Lung (tissue), 12 donors: ENCODE results near the gene FBN1. TPM values are rescaled to one million over a fixed set of nuclear protein-coding genes. Genes with fewer than 3 reads are reported as not detected.

Source experiments
- ATAC-seq: fragments of 200-7000 bp; cut with Tn5 transposase; one replicate; pipeline ENCODE4 v1.9.1; 2020; ENCODE audit warnings: moderate number of reproducible peaks; ENCODE audit not compliant: insufficient read depth, low FRiP score
- DNase-seq, 3 donors: peaks; one replicate each; pipeline ENCODE4 v3.0.0-alpha.2; 2013 to 2017
- H3K27ac ChIP-seq, 2 donors: one replicate each; pipeline ENCODE4 v1.5.1; 2013; ENCODE audit warnings: mild to moderate bottlenecking in 2 of 2, moderate library complexity in 2 of 2, control low read depth in 1 of 2, inconsistent platforms in 1 of 2, low read depth in 1 of 2, low read length in 1 of 2
- H3K27me3 ChIP-seq, 3 donors: one replicate each; pipeline ENCODE4 v1.5.1; 2013; ENCODE audit warnings: low read length in 2 of 3; ENCODE audit not compliant: control insufficient read depth in 3 of 3, insufficient read depth in 3 of 3
- H3K36me3 ChIP-seq, 4 donors: one replicate each; pipeline ENCODE4 v1.5.1; 2013; ENCODE audit warnings: low read length in 4 of 4, mild to moderate bottlenecking in 1 of 4, moderate library complexity in 1 of 4; ENCODE audit not compliant: control insufficient read depth in 4 of 4, insufficient read depth in 4 of 4
- H3K4me1 ChIP-seq, 5 donors: one replicate each; pipeline ENCODE4 v1.5.1; 2013; ENCODE audit warnings: low read length in 5 of 5, mild to moderate bottlenecking in 2 of 5, moderate library complexity in 1 of 5; ENCODE audit not compliant: control insufficient read depth in 5 of 5, insufficient read depth in 5 of 5
- H3K4me3 ChIP-seq: one replicate; pipeline ENCODE4 v1.5.1; 2013; ENCODE audit warnings: mild to moderate bottlenecking, control low read depth, moderate library complexity
- H3K9ac ChIP-seq, 2 donors: one replicate each; pipeline ENCODE4 v1.5.1; 2013; ENCODE audit warnings: low read length in 2 of 2, control low read depth in 1 of 2; ENCODE audit not compliant: insufficient read depth in 1 of 2
- H3K9me3 ChIP-seq, 4 donors: one replicate each; pipeline ENCODE4 v1.5.1; 2013; ENCODE audit warnings: low read length in 3 of 4, mild to moderate bottlenecking in 1 of 4, moderate library complexity in 1 of 4; ENCODE audit not compliant: control insufficient read depth in 4 of 4, insufficient read depth in 3 of 4
- WGBS, 2 donors: extraction: QIAGEN DNeasy Blood & Tissue Kit; methylation state at CpG; one replicate each; pipeline ENCODE4 v1.1.7; 2013; 5-methylcytosine and 5-hydroxymethylcytosine counted together
- polyA plus RNA-seq, 2 donors: library from polyadenylated mRNA; stranded (reverse); fragments of 200-250 nt; gene quantifications; one replicate each; pipeline ENCODE4 v1.2.1, GENCODE V29; 2013
- total RNA-seq, 2 donors: library from RNA; depleted of rRNA in 1 of 2; stranded (reverse); fragments of >200 nt in 1 of 2; gene quantifications; one replicate each; pipeline ENCODE4 v1.2.1, GENCODE V29; 2014 to 2021
- TF ChIP-seq, protein P1 (sequence below): IDR thresholded peaks from 2 replicates; pipeline ENCODE4 v1.5.1; 2012; ENCODE audit warnings: mild to moderate bottlenecking; ENCODE audit errors: control extremely low read depth, extremely low read depth
- donor health status: control.
- donor health status: control.
- donor health status: Bipolar disorder and iron deficiency.
- donor health status: healthy.
- donor health status: DM: yes; HTN: yes; CAD: no.

Gene FBN1
- total and polyA plus RNA-seq, 4 donors = 6.0 to 170 (median 60.8) TPM

DNA sequence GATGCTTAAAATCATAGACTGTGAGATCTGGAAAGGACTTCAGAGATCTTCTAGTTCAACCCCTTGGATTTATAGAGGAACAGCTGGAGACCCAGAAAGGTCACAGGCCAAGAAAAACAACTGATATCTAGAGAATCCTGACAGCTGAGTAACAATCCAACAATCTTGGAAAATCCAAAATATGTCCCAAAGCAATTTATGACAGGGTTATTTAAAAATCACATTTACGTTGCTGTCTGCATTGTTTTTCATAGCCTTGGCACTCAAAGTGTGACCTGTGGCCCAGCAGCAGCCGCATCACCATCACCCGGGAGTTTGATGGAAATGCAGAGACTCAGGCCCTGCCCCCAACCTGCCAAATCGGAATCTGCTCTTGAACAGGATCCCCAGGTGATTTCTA is 78.8 kb downstream of the FBN1 start:
- Histone ChIP-seq H3K4me3 (no peak overlapping the region), H3K9me3 (no peaks in the 10 kb centered on the region), H3K36me3 (peaks cover 0 to 2% (median 0%) of the 10 kb centered on the region in 4 donors), H3K4me1 (peaks cover 0 to 17% (median 2%) of the 10 kb centered on the region in 5 donors), H3K27ac (no peak overlapping the region), H3K9ac (no peak overlapping the region), H3K27me3 (no peaks in the 10 kb centered on the region)
- 72 to 86% methylated on average over 4 of the region's 4 CpGs for WGBS, 2 donors
- TF ChIP-seq, protein P1, sequence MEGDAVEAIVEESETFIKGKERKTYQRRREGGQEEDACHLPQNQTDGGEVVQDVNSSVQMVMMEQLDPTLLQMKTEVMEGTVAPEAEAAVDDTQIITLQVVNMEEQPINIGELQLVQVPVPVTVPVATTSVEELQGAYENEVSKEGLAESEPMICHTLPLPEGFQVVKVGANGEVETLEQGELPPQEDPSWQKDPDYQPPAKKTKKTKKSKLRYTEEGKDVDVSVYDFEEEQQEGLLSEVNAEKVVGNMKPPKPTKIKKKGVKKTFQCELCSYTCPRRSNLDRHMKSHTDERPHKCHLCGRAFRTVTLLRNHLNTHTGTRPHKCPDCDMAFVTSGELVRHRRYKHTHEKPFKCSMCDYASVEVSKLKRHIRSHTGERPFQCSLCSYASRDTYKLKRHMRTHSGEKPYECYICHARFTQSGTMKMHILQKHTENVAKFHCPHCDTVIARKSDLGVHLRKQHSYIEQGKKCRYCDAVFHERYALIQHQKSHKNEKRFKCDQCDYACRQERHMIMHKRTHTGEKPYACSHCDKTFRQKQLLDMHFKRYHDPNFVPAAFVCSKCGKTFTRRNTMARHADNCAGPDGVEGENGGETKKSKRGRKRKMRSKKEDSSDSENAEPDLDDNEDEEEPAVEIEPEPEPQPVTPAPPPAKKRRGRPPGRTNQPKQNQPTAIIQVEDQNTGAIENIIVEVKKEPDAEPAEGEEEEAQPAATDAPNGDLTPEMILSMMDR = no peak
- DNase-seq (peak in 1 of 3 donors; percentile 31), ATAC-seq (no peak)

DNA sequence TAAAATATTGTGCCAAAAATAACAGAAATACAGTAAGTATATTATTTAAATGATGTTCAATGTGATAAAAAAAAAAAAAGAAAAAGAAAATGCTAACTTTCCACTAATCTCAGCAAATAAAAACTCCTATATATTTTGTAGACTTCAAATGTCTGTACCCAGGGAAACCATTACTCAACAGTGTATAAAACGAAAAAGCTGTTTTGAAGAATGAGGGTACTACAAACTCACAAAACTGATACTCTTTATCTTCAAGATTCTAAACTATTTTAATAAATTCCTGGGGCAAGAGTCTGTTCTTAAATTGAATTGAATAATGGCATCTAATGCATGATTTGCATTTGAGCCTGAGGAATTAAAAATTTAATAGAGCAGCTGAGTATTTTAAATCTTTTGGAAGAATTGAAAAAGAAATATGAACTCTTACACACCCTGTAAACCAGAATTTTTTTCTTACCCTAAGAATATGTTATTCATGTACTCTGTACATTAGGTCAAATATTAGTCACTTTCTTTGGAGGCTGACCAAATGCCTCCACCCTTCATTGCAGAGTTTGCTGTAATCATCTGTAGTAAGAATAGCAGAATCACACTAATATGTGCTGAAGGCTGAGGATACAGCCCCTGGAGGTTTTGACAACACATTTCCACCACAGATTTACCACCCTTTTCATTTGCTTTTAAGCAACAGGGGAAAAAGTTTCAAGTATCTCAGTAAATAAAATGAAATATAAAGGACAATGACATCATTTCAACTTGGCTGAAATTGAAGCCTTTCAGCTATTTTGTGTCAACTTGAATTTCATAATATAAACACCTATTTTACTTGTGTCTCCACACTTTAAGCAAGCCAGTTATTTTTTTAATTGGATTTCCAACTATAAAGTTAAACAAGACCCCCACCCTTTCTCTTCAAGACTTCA is 79.7 kb downstream of the FBN1 start:
- DNase-seq = peak; percentile 37 to 78 (median 74)
- Histone ChIP-seq H3K27me3 (no peaks in the 10 kb centered on the region), H3K9me3 (no peaks in the 10 kb centered on the region), H3K4me1 (peaks cover 0 to 17% (median 2%) of the 10 kb centered on the region in 5 donors), H3K4me3 (no peak overlapping the region), H3K27ac (no peak overlapping the region), H3K36me3 (peaks cover 0 to 2% (median 0%) of the 10 kb centered on the region in 4 donors), H3K9ac (no peak overlapping the region)
- TF ChIP-seq, protein P1 = no peak
- WGBS, 2 donors = 85 to 95% methylated on average over 1 of the region's 1 CpG
- peak; percentile 62 for ATAC-seq

DNA sequence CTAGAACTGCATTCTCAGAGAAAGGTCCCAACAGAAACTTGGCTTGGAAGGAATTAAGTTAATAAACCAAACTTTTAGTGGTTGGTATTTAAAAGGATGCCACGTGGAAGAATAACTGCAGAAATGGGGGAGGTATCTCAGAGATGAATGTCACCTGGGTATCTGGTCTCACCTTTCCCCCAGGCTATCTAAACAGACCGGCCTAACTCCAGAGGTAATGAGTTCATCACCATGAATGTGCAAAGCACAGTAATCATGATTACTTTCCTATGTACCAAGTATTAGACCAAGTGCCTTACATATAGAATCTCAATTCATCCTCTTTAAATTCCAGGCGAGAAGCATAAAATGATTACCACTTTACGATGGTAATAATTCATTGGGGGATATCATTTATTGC is 80.8 kb downstream of the FBN1 start:
- H3K9ac ChIP-seq = no peak overlapping the region
- H3K4me3 ChIP-seq = no peak overlapping the region
- DNase-seq (no peak), ATAC-seq (no peak)
- no peak overlapping the region for H3K27ac ChIP-seq
- 88 to 92% methylated on average over 4 of the region's 4 CpGs for WGBS, 2 donors
- H3K9me3 ChIP-seq = no peaks in the 10 kb centered on the region
- H3K36me3 ChIP-seq = peaks cover 0 to 2% (median 0%) of the 10 kb centered on the region in 4 donors
- H3K4me1 ChIP-seq = peaks cover 0 to 17% (median 5%) of the 10 kb centered on the region in 5 donors
- no peaks in the 10 kb centered on the region for H3K27me3 ChIP-seq
- TF ChIP-seq, protein P1 = no peak
